DMS79 treated with DMSO at 0.1 percent for 48 hours (cell line): ENCODE data around the gene CFAP161.

Experiments
- DNase-seq: peaks from one replicate; lab custom pipeline; 2025; lab: John Stamatoyannopoulos, UW

Gene CFAP161

GRCh38 chr15:81183439-81183775 lies 49.3 kb downstream of the CFAP161 start:
- no peak for DNase-seq

- no peak for DNase-seq
These were observed 50.1 kb downstream of the CFAP161 start for GRCh38 chr15:81184188-81184587.

DNA sequence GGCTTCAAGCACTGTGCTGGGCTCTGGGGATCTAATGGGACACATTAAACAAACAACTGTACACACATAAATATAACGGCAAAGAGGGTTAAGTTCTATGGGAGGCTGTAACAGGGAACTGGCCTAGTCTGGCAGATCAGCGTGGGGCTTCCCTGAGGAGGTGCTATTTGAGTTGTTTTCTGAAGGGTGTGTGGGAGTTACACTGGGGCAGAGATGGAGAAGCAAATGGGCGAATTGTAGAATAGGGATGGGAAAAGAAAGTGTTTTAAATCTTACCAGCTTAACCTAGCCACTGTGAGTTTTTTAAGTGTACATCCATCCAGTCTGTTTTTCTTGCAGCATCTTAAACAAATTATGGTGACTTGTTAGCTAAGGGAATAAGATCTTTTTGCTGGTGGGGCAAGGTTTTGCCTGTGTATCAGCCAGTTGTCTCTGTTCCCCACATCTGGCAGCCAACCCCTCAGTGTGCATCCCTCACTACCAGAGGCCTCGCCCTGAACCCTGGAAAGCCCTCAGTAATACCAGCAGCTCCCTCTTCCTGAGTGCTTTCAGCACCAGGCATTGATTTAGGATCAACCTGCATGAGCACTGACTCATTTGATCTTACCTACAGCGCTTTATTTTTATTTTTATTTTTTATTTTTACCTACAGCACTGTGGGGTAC lies 51.7 kb downstream of the CFAP161 start:
- no peak for DNase-seq

GRCh38 chr15:81188354-81188753 lies 54.3 kb downstream of the CFAP161 start:
- DNase-seq: no peak

- no peak for DNase-seq
These were observed 55.7 kb downstream of the CFAP161 start for GRCh38 chr15:81189583-81190283.

GRCh38 chr15:81190922-81191507 lies 56.9 kb downstream of the CFAP161 start:
- DNase-seq: no peak

DNA sequence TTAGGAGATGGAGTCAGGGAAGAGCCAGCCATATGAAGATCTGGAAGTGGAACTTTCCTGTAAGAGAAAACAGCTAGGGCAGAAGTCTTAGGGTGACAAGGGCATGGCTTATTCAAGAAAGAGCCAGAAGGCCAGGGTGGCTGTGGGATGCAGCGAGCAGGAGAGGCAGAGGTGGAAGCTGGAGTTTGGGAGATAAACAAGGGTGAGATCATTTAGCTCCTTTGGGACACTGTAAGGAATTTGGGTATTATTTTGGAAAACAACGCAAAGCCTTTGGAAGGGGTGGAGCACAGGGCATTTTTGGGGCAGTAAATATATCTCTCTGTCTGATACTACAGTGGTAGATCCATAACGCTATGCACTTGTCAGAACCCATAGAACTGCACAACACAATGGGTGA lies 57.6 kb downstream of the CFAP161 start:
- no peak for DNase-seq

- no peak for DNase-seq
These were observed 60.7 kb downstream of the CFAP161 start for GRCh38 chr15:81194723-81195122.

DNA sequence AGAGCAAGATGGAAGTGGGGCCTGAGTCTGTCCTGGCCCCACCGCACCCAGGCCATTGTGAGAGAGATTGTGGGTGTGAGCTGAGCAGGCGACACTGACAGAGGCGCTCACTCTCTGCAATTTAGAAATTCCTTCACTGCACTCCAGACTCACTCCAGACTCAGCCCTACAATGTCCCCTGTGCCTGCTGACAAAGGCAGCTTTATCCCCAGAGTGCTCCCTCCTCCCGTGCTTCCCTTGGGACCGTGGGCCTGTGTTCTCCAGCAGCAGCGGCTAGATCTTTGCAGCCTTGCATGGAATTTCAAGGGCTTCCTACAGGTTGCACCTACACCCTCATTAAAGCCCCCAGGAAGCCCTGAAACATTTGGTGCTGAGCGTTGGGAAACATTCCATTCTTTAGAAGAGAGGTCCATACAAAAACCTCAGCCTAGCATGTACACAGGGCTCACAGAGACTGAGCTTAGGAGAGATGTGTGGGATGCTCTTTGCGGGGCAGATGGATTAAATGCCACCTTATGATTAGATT lies 61.3 kb downstream of the CFAP161 start:
- DNase-seq: no peak

GRCh38 chr15:81196576-81197254 lies 62.6 kb downstream of the CFAP161 start, which contains the start of gene IL16:
TSS of gene IL16 (plus strand) at chr15:81196879. CDS start at chr15:81225400, 28,521 bp downstream.
- DNase-seq: no peak

DNA sequence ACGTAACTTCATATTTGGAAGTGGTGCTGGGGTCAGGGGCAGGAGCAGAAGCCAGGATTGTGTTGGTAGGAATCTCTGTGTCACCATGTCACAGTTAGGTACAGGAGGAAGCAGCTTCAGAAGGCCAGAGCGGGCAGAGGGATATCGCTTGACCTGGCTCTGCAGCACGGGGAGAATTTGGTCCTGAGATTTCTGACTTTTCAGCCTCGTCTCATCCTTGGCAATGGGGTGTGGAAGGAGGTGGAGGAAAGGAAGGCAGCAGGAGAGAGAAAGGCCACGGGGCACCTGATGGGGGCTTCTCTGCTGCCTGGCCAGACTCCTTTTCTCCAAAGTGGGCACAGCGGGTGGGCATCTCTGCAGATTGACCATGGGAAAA lies 63.2 kb downstream of the CFAP161 start:
- no peak for DNase-seq

DNA sequence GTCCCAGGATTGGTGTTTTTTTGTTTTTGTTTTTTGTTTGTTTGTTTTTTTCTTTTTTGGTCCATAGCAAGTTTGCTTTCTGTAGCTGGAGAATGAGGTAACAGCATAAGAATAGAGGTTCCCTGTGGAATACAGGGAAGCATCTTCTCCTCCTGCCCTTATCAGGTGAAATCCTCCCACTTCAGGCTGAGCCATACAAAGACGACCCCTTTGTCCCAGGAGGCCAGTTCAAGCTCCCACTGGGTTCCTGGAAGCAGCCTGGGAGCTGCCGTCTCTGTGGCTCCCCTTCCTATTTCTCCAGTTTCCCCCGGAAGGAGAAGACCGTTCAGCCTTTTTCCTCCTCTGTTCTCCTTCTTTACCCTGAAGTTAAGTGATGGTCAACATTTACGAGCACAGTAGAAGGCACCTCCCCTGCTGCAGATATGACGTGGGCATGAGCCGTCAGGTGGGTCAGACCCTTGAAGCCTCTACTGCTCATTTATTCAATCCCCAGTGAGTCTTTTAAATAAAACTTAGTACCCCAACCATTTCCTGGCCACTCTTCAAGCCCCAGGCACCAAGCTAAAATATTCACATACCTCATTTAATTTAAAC lies 63.7 kb downstream of the CFAP161 start:
- DNase-seq: no peak
